GM19324 (cell line): Measurements from ENCODE around the gene TGFB1.
"Not testable (repeated sequence)": the region's sequence is repeated elsewhere in the genome, so short reads cannot be mapped to it uniquely, and the experiment has no call there.

Source experiments
- ATAC-seq: cut with Tn5 transposase; IDR thresholded peaks from one replicate; pipeline ENCODE4 v1.9.1; 2021; ENCODE audit warnings: mild to moderate bottlenecking, moderate library complexity; ENCODE audit not compliant: unreplicated experiment, low FRiP score

TGFB1 gene

GRCh38 chr19:41346916-41347315 is 6.8 kb downstream of the TGFB1 start:
- not testable (repeated sequence) for ATAC-seq

- no peak for ATAC-seq
Measured at GRCh38 chr19:41344162-41344561, 9.6 kb downstream of the TGFB1 start.

GRCh38 chr19:41341669-41342490 is 11.8 kb downstream of the TGFB1 start:
- no peak for ATAC-seq

GRCh38 chr19:41339936-41340335 is 13.8 kb downstream of the TGFB1 start:
- no peak for ATAC-seq

GRCh38 chr19:41335467-41335866 is 18.3 kb downstream of the TGFB1 start:
- no peak for ATAC-seq

GRCh38 chr19:41334793-41335192 is 18.9 kb downstream of the TGFB1 start:
- no peak for ATAC-seq

- no peak for ATAC-seq
Measured at GRCh38 chr19:41332468-41332867, 21.3 kb downstream of the TGFB1 start.

- ATAC-seq = no peak
Measured at GRCh38 chr19:41332000-41332399, 21.7 kb downstream of the TGFB1 start.

- ATAC-seq = no peak
Measured at GRCh38 chr19:41330946-41331678, 22.6 kb downstream of the TGFB1 start.

GRCh38 chr19:41330481-41330880 is 23.2 kb downstream of the TGFB1 start:
- no peak for ATAC-seq

GRCh38 chr19:41328842-41329225 is 24.9 kb downstream of the TGFB1 start:
- no peak for ATAC-seq

GRCh38 chr19:41328157-41328841 is 25.4 kb downstream of the TGFB1 start:
- no peak for ATAC-seq

- peak; percentile 72 for ATAC-seq
Measured at GRCh38 chr19:41327576-41328156, 26.1 kb downstream of the TGFB1 start.

GRCh38 chr19:41327076-41327575 is 26.6 kb downstream of the TGFB1 start:
- no peak for ATAC-seq

GRCh38 chr19:41325947-41326706 is 27.6 kb downstream of the TGFB1 start:
- no peak for ATAC-seq

GRCh38 chr19:41325640-41325946 is 28.1 kb downstream of the TGFB1 start:
- no peak for ATAC-seq

- no peak for ATAC-seq
Measured at GRCh38 chr19:41324921-41325639, 28.6 kb downstream of the TGFB1 start.

- ATAC-seq = no peak
Measured at GRCh38 chr19:41324231-41324702, 29.5 kb downstream of the TGFB1 start.

- no peak for ATAC-seq
Measured at GRCh38 chr19:41323430-41324125, 30.1 kb downstream of the TGFB1 start.
